ENCODE data around the gene OR5K3.

OR5K3 gene

GRCh38 chr3:98432575-98432974 is 42.1 kb downstream of the OR5K3 start:
- TF ChIP-seq, protein P1, sequence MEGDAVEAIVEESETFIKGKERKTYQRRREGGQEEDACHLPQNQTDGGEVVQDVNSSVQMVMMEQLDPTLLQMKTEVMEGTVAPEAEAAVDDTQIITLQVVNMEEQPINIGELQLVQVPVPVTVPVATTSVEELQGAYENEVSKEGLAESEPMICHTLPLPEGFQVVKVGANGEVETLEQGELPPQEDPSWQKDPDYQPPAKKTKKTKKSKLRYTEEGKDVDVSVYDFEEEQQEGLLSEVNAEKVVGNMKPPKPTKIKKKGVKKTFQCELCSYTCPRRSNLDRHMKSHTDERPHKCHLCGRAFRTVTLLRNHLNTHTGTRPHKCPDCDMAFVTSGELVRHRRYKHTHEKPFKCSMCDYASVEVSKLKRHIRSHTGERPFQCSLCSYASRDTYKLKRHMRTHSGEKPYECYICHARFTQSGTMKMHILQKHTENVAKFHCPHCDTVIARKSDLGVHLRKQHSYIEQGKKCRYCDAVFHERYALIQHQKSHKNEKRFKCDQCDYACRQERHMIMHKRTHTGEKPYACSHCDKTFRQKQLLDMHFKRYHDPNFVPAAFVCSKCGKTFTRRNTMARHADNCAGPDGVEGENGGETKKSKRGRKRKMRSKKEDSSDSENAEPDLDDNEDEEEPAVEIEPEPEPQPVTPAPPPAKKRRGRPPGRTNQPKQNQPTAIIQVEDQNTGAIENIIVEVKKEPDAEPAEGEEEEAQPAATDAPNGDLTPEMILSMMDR (IDR thresholded peaks at IDR 0.05; ENCODE audit: insufficient read depth, missing control alignments), result no peak
- DNase-seq (ENCODE audit: insufficient read length, low spot score), result no peak
- no peak for FAIRE-seq

GRCh38 chr3:98433764-98434163 is 43.3 kb downstream of the OR5K3 start:
- DNase-seq (ENCODE audit: insufficient read length, low spot score) (no peak), FAIRE-seq (no peak)
- TF ChIP-seq, protein P1 (IDR thresholded peaks at IDR 0.05; ENCODE audit: insufficient read depth, missing control alignments), result no peak

- TF ChIP-seq, protein P1 (IDR thresholded peaks at IDR 0.05; ENCODE audit: insufficient read depth, missing control alignments), result no peak
- FAIRE-seq, result no peak
- DNase-seq (ENCODE audit: insufficient read length, low spot score), result no peak
Measured at GRCh38 chr3:98434412-98434811, 43.9 kb downstream of the OR5K3 start.

GRCh38 chr3:98440283-98440682 is 49.8 kb downstream of the OR5K3 start:
- FAIRE-seq (no peak), DNase-seq (ENCODE audit: insufficient read length, low spot score) (no peak)
- TF ChIP-seq, protein P1 (IDR thresholded peaks at IDR 0.05; ENCODE audit: insufficient read depth, missing control alignments), result no peak

Measured in D721Med (cell line).